ENCODE data around the gene NOD1. TPM values are rescaled to one million over a fixed set of nuclear protein-coding genes. Genes with fewer than 3 reads are reported as not detected.

The NOD1 gene
- total RNA-seq, 4 donors from 2014 or later, result 12.4 to 18.3 (median 15.6) TPM

- peak; percentile 99 for DNase-seq
- in situ Hi-C loops (cut with MboI; ENCODE audit: low pct_ligation_motif_present in 1 of 4, low pct_unique_long_range_greater_than_20kb in 1 of 4, low sequenced_read_pairs in 3 of 4) (no loop called here), intact Hi-C loops (cut with DNase I; ENCODE audit: low total_unique reads) (no loop called here)
- H3K27me3 ChIP-seq, result no peaks in the 10 kb centered on the region
- H3K36me3 ChIP-seq, result no peaks in the 10 kb centered on the region
- 0% methylated on average over 44 of the region's 64 CpGs; no CpG with 5 or more reads in 1 of the 2 donors for WGBS, 2 donors (ENCODE audit: low coverage in 1 of 2)
- peak within 1 kb of the TSS; percentile 84 to 90 (median 89) for H3K27ac ChIP-seq
- H3K4me1 ChIP-seq, result peaks cover 9 to 20% (median 17%) of the 10 kb centered on the region in 4 donors
- peak within 1 kb of the TSS; percentile 57 to 93 (median 93) for H3K4me3 ChIP-seq
- TF ChIP-seq, protein P1, sequence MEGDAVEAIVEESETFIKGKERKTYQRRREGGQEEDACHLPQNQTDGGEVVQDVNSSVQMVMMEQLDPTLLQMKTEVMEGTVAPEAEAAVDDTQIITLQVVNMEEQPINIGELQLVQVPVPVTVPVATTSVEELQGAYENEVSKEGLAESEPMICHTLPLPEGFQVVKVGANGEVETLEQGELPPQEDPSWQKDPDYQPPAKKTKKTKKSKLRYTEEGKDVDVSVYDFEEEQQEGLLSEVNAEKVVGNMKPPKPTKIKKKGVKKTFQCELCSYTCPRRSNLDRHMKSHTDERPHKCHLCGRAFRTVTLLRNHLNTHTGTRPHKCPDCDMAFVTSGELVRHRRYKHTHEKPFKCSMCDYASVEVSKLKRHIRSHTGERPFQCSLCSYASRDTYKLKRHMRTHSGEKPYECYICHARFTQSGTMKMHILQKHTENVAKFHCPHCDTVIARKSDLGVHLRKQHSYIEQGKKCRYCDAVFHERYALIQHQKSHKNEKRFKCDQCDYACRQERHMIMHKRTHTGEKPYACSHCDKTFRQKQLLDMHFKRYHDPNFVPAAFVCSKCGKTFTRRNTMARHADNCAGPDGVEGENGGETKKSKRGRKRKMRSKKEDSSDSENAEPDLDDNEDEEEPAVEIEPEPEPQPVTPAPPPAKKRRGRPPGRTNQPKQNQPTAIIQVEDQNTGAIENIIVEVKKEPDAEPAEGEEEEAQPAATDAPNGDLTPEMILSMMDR (IDR thresholded peaks at IDR 0.05), result peak in 1 of 5 experiments; percentile 8
- TF ChIP-seq POLR2A (IDR thresholded peaks at IDR 0.05), result peak; percentile 85
- TF ChIP-seq POLR2AphosphoS5 (IDR thresholded peaks at IDR 0.05), result peak; percentile 81 to 87 (median 86)
- no peak for TF ChIP-seq EP300 (IDR thresholded peaks at IDR 0.05; ENCODE audit: low read depth)
- no peaks in the 10 kb centered on the region for H3K9me3 ChIP-seq
These were observed 26.0 kb upstream of the NOD1 start, which contains the start of gene GGCT for GRCh38 chr7:30504301-30505173. TSS of gene GGCT (minus strand) at chr7:30504829. CDS start at chr7:30504709, 120 bp downstream.

- in situ Hi-C loops (cut with MboI; ENCODE audit: low pct_ligation_motif_present in 1 of 4, low pct_unique_long_range_greater_than_20kb in 1 of 4, low sequenced_read_pairs in 3 of 4) (no loop called here), intact Hi-C loops (cut with DNase I; ENCODE audit: low total_unique reads) (no loop called here)
- Histone ChIP-seq H3K4me3 (peak overlapping the region; percentile 51 to 93 (median 93)), H3K27ac (peak overlapping the region in 3 of 4 donors; percentile 84 to 90 (median 89)), H3K27me3 (no peaks in the 10 kb centered on the region), H3K9me3 (no peaks in the 10 kb centered on the region), H3K4me1 (peaks cover 9 to 20% (median 17%) of the 10 kb centered on the region in 4 donors), H3K36me3 (no peaks in the 10 kb centered on the region)
- no peak for TF ChIP-seq POLR2A (IDR thresholded peaks at IDR 0.05)
- TF ChIP-seq, protein P1 (IDR thresholded peaks at IDR 0.05), result no peak
- no peak for TF ChIP-seq EP300 (IDR thresholded peaks at IDR 0.05; ENCODE audit: low read depth)
- no peak for TF ChIP-seq POLR2AphosphoS5 (IDR thresholded peaks at IDR 0.05)
- 43 to 45% methylated on average over 12 to 15 of the region's 15 CpGs for WGBS, 2 donors (ENCODE audit: low coverage in 1 of 2)
- no peak for DNase-seq
These were observed 25.0 kb upstream of the NOD1 start for GRCh38 chr7:30503274-30504212.

- 69 to 79% methylated on average over 2 of the region's 2 CpGs for WGBS, 2 donors (ENCODE audit: low coverage in 1 of 2)
- Histone ChIP-seq H3K27ac (no peak overlapping the region), H3K4me1 (peaks cover 9 to 20% (median 17%) of the 10 kb centered on the region in 4 donors), H3K27me3 (no peaks in the 10 kb centered on the region), H3K4me3 (no peak overlapping the region), H3K9me3 (no peaks in the 10 kb centered on the region), H3K36me3 (no peaks in the 10 kb centered on the region)
- TF ChIP-seq POLR2A (IDR thresholded peaks at IDR 0.05), result no peak
- TF ChIP-seq, protein P1 (IDR thresholded peaks at IDR 0.05), result no peak
- no peak for TF ChIP-seq POLR2AphosphoS5 (IDR thresholded peaks at IDR 0.05)
- TF ChIP-seq EP300 (IDR thresholded peaks at IDR 0.05; ENCODE audit: low read depth), result no peak
- in situ Hi-C loops (cut with MboI; ENCODE audit: low pct_ligation_motif_present in 1 of 4, low pct_unique_long_range_greater_than_20kb in 1 of 4, low sequenced_read_pairs in 3 of 4), result no loop called here
- intact Hi-C loops (cut with DNase I; ENCODE audit: low total_unique reads), result no loop called here
- DNase-seq, result no peak
These were observed 24.1 kb upstream of the NOD1 start for GRCh38 chr7:30502470-30503251.

Data from transverse colon (tissue), 4 donors.